Measurements from ENCODE around the gene NMNAT1. TPM values are rescaled to one million over a fixed set of nuclear protein-coding genes. Genes with fewer than 3 reads are reported as not detected.
A peak's percentile ranks its signal among the peaks of the same experiment; 100 is the strongest.
"Not testable (repeated sequence)": the region's sequence is repeated elsewhere in the genome, so short reads cannot be mapped to it uniquely, and the experiment has no call there.

Gene NMNAT1
- polyA plus RNA-seq, 2 of the 4 experiments (the other 2 are of a cell fraction) = 3.2 to 4.9 TPM

DNA sequence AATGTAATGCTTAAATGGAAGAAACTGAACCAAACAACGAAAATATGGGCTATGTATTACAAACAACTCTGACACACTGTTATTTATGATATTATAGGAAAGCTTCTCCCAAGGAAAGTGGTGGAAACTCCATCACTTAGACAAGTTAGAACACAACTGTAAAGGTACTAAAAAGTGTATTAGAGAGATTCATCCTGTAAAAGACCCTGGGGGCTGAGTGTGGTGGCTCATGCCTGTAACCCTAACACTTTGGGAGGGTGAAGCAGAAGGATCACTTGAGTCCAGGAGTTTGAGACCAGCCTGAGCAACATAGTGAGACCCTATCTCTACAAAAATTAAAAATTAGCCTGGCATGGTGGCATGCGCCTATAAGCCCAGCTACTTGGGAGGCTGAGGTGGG is 82.1 kb downstream of the NMNAT1 start (continued):
- TF ChIP-seq, protein P1, sequence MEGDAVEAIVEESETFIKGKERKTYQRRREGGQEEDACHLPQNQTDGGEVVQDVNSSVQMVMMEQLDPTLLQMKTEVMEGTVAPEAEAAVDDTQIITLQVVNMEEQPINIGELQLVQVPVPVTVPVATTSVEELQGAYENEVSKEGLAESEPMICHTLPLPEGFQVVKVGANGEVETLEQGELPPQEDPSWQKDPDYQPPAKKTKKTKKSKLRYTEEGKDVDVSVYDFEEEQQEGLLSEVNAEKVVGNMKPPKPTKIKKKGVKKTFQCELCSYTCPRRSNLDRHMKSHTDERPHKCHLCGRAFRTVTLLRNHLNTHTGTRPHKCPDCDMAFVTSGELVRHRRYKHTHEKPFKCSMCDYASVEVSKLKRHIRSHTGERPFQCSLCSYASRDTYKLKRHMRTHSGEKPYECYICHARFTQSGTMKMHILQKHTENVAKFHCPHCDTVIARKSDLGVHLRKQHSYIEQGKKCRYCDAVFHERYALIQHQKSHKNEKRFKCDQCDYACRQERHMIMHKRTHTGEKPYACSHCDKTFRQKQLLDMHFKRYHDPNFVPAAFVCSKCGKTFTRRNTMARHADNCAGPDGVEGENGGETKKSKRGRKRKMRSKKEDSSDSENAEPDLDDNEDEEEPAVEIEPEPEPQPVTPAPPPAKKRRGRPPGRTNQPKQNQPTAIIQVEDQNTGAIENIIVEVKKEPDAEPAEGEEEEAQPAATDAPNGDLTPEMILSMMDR (IDR thresholded peaks at IDR 0.05) = no peak
- TF ChIP-seq JUNB (IDR thresholded peaks at IDR 0.05) = no peak

DNA sequence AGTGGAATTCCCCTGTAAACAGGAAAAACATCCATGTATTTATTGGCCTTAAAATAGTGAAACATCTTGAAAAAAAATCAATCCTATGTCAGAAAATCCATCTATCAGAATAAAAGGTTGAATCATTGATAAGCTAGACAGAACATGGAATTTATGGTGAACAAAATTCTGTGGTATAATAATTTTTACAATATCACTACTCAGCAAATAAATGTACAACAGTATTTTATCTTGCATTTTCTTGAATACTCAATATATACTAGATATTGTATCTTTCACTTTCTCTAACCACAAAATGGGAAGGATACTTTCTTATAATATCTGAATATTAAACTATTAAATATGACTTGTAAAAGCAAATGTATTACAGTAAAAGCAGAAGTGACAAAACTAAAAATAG is 83.8 kb downstream of the NMNAT1 start:
- ATAC-seq = no peak
- Histone ChIP-seq H3K4me3 (no peak overlapping the region), H3K4me1 (peaks cover 4% of the 10 kb centered on the region; the same call in 2 of the 3 replicates), H3K4me2 (no peak overlapping the region), H3K27ac (no peak overlapping the region), H3K9me3 (no peaks in the 10 kb centered on the region)
- ChIA-PET POLR2A (no interaction called here), CTCF (no interaction called here)
- DNase-seq (ENCODE audit: low read depth in 1 of 2, low spot score in 1 of 2) = no peak
- FAIRE-seq = no peak
- TF ChIP-seq MAFK (IDR thresholded peaks at IDR 0.05; ENCODE audit: partially characterized antibody) (peak; percentile 30), CEBPB (IDR thresholded peaks at IDR 0.05) (no peak), CBX8 (IDR thresholded peaks at IDR 0.05) (no peak)

DNA sequence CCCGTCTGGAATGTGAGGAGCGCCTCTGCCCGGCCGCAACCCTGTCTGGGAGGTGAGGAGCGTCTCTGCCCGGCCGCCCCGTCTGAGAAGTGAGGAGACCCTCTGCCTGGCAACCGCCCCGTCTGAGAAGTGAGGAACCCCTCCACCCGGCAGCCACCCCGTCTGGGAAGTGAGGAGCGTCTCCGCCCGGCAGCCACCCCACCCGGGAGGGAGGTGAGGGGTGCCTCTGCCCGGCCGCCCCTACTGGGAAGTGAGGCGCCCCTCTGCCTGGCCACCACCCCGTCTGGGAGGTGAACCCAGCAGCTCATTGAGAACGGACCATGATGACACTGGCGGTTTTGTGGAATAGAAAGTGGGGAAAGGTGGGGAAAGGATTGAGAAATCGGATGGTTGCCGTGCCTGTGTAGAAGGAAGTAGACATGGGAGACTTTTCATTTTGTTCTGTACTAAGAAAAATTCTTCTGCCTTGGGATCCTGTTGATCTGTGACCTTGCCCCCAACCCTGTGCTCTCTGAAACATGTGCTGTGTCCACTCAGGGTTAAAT is 85.8 kb downstream of the NMNAT1 start:
- H3K4me1 ChIP-seq; H3K4me3 ChIP-seq; FAIRE-seq; H3K4me2 ChIP-seq; CTCF ChIA-PET; ATAC-seq; H3K27ac ChIP-seq; H3K9me3 ChIP-seq; DNase-seq (ENCODE audit: low read depth in 1 of 2, low spot score in 1 of 2); POLR2A ChIA-PET: not testable (repeated sequence)
- WGBS (ENCODE audit: missing lambda C conversion rate) = 86% methylated on average over 6 of the region's 24 CpGs

DNA sequence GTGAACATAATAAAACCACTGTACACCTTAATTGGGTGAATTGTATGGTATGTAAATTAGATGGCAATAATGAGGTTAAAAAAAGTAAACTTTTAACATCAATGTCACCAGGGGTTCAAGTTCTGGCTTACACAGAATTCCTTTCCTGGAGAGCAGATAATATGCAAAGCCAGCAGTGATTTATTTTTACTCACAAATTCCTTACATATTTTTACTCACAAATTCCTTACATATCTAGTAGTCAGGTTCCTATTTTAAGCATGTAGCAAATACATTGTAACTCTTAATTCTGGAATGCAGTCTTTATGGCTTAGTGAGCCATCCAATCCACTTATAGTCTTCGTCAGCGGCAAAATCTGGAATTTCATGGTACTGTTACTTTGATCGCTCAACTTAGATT is 88.2 kb downstream of the NMNAT1 start:
- FAIRE-seq = no peak
- H3K4me3 ChIP-seq = peak overlapping the region; percentile 39; the same call in 2 of the 3 replicates
- H3K4me2 ChIP-seq = peak overlapping the region; percentile 91
- TF ChIP-seq CHD4 (IDR thresholded peaks at IDR 0.05; ENCODE audit: borderline replicate concordance) (no peak), RCOR1 (IDR thresholded peaks at IDR 0.05; ENCODE audit: low read depth, low read length) (no peak), EHF (CRISPR knock-in tag; IDR thresholded peaks at IDR 0.05) (no peak), ZC3H11A (IDR thresholded peaks at IDR 0.05) (no peak), RNF2 (IDR thresholded peaks at IDR 0.05; ENCODE audit: borderline replicate concordance, low read depth) (no peak)
- TF ChIP-seq, protein P2, sequence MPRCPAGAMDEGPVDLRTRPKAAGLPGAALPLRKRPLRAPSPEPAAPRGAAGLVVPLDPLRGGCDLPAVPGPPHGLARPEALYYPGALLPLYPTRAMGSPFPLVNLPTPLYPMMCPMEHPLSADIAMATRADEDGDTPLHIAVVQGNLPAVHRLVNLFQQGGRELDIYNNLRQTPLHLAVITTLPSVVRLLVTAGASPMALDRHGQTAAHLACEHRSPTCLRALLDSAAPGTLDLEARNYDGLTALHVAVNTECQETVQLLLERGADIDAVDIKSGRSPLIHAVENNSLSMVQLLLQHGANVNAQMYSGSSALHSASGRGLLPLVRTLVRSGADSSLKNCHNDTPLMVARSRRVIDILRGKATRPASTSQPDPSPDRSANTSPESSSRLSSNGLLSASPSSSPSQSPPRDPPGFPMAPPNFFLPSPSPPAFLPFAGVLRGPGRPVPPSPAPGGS (IDR thresholded peaks at IDR 0.05) = no peak
- POLR2A ChIA-PET = no interaction called here
- H3K4me1 ChIP-seq = peaks cover 10% of the 10 kb centered on the region; the same call in 2 of the 3 replicates
- peak in 1 of 2 experiments; percentile 5 for DNase-seq (ENCODE audit: low read depth in 1 of 2, low spot score in 1 of 2)
- no peaks in the 10 kb centered on the region for H3K9me3 ChIP-seq
- ATAC-seq = no peak
- WGBS (ENCODE audit: missing lambda C conversion rate) = 55% methylated on average over 3 of the region's 3 CpGs
- peak overlapping the region in 1 of 2 experiments; percentile 91; a peak in 2 of 6 replicates for H3K27ac ChIP-seq
- CTCF ChIA-PET = interaction anchor here (2.5 kb wide), 1 partner anchor 82 kb away, joined by 6 read pairs; no protein-coding TSS in a partner anchor

DNA sequence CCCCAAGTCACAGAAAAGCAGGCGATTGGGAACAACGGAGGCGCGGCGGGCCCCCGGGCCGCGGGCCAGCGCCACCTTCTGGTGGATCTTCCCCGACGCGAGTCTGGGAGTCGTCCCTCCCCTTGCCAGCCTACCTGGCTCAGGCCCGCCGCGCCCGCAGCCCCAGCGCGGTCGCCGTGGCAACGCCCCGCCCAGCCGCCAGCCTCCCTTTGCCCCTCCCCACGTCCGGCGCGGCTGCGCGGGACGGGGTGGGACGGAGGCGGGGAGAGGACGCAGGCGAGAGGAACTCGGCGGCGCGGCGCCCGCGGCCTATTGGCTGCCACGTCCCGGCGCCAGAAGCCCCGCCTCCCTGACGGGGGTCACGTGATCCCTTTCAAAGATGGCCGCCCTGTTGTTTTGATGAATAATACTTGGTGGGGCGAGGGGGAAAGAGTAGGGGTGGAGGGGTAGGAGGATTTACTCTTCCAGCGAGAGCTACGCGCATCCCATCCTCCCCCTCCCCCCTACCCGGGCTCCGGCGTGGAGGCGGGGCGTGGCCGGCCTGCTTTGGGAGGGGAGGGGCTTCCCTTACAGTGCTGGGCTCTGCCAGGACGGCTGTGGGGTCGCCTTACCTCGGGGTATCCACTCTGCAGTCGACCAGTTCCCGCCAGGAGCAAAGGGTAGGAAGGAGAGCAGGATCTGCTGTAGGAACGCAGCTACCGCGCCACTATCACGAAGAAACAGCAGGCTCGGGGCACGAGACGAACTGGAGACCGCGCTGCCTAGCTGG is 89.5 kb downstream of the NMNAT1 start, which contains the start of gene UBE4B:
UBE4B (plus strand) TSS at position 369 of the 769 bp plus-strand sequence. CDS start 713 bp downstream, outside the sequence.
- ChIA-PET CTCF (interaction anchor here (1.4 to 2.5 kb wide), 2 partner anchors 83 to 123 kb away, joined by 3 to 6 read pairs; no protein-coding TSS in a partner anchor), POLR2A (interaction anchor here (0.6 to 1.0 kb wide), 2 partner anchors 77 to 90 kb away, joined by 5 to 8 read pairs; partner anchors contain the start of genes LZIC and NMNAT1)
- no peaks in the 10 kb centered on the region for H3K9me3 ChIP-seq
- FAIRE-seq = no peak
- H3K4me3 ChIP-seq = peak within 1 kb of the TSS; percentile 77
- H3K4me2 ChIP-seq = peak within 1 kb of the TSS; percentile 91
- H3K4me1 ChIP-seq = peaks cover 10% of the 10 kb centered on the region; the same call in 2 of the 3 replicates
- peak; percentile 89 to 94 for ATAC-seq
- peak; percentile 76 to 96 for DNase-seq (ENCODE audit: low read depth in 1 of 2, low spot score in 1 of 2)
- H3K27ac ChIP-seq = peak within 1 kb of the TSS; percentile 88 to 95
- WGBS (ENCODE audit: missing lambda C conversion rate) = 0% methylated on average over 12 of the region's 73 CpGs
- TF ChIP-seq SMC3 (IDR thresholded peaks at IDR 0.05) (peak; percentile 76), PHF8 (IDR thresholded peaks at IDR 0.05; ENCODE audit: borderline replicate concordance, low read depth) (peak; percentile 16; the same call in 1 of the 2 replicates), NPAS2 (CRISPR knock-in tag; IDR thresholded peaks at IDR 0.05; ENCODE audit: borderline replicate concordance) (no peak), RFX5 (IDR thresholded peaks at IDR 0.05) (0 out of 2 replicates have a peak, but pooled peaks have one; percentile 30), HDAC2 (IDR thresholded peaks at IDR 0.05) (peak; percentile 62; the same call in 1 of the 2 replicates), CHD4 (IDR thresholded peaks at IDR 0.05; ENCODE audit: borderline replicate concordance) (no peak), JUN (IDR thresholded peaks at IDR 0.05) (peak; percentile 22 to 23; a peak in 1 of 5 replicates), BHLHE40 (IDR thresholded peaks at IDR 0.05; ENCODE audit: low read depth, low read length) (no peak), POLR2A (IDR thresholded peaks at IDR 0.05; ENCODE audit: low read length) (peak; percentile 57)
- TF ChIP-seq, protein P3, sequence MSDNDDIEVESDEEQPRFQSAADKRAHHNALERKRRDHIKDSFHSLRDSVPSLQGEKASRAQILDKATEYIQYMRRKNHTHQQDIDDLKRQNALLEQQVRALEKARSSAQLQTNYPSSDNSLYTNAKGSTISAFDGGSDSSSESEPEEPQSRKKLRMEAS (IDR thresholded peaks at IDR 0.05) = peak; percentile 17; the same call in 1 of the 2 replicates
- TF ChIP-seq, protein P4, sequence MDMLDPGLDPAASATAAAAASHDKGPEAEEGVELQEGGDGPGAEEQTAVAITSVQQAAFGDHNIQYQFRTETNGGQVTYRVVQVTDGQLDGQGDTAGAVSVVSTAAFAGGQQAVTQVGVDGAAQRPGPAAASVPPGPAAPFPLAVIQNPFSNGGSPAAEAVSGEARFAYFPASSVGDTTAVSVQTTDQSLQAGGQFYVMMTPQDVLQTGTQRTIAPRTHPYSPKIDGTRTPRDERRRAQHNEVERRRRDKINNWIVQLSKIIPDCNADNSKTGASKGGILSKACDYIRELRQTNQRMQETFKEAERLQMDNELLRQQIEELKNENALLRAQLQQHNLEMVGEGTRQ (IDR thresholded peaks at IDR 0.05) = peak; percentile 93
- TF ChIP-seq, protein P1 (IDR thresholded peaks at IDR 0.05) = peak; percentile 84

Data from A549 (cell line).